ENCODE data around the gene PLXNA2.
A peak's percentile ranks its signal among the peaks of the same experiment; 100 is the strongest.

PLXNA2 gene

DNA sequence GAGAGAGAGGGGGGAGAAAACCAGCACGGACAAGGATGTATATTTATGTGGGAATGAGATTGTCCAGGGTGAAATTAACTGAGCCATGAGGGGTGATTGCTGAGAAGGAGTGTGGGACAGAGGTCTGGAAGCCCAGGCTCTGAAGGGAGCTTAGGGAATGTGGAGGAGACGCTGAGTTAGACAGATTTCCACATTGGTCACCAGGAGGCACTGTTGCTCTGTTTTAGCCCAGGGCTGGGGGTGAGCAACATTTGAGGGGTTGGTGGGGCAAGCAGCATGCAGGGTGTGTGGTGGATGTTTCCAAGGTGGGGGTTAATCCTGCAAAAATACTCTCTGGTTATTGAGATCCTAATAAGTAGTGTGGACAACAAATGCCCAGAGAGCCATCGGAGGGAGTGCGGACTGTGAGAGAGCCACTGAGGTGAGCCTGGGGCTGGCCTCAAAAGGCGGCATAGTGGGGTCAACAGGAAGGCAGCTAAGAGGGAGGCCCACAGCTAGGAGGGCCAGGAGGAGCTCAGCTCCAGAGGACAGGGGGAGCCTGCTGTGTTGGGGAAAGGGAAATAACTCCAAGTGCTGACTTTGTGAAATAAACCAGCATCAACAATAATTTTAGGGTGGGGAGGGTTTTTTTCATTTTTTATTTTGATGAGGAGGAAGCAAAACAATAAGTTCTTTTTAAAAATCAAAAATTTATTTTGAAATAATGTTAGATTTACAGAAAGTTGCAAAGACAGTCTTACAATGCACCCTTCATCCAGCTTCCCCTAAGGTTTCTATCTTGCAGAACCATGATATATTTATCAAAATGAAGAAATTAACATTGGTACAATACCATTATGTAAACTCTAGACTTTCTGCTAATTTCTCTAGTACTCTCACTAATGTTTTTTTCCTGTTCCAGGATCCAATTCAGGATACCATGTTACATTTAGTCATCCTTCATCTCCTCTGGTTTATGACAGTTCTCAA is 250.4 kb downstream of the PLXNA2 start:
- DNase-seq (ENCODE audit: low spot score): no peak

DNA sequence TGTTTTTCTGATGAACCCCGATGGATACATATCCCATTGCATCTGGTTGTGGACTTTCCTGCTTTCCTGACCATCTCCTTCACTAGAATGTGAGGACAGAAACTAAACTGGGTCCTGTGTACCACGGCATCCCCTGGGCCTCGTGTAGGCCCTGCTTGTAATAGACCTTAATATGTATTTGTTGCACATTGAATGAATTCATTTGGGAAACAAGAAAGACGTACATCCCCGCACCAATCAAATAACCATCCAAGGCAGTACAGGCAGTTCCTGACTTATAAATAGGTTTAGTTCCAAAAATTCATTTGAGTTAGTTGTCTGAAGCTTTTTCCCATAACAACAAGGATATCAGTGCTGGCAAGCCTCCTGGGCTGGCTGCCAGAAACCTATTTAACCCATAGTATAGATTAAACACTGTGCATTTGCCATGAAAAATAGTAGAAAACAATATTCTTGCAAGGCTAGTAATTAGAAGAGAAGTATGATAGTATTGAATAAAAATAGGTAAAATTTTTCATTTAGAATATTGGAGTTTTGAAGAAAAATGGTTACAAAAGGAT is 251.4 kb downstream of the PLXNA2 start:
- no peak for DNase-seq (ENCODE audit: low spot score)

DNA sequence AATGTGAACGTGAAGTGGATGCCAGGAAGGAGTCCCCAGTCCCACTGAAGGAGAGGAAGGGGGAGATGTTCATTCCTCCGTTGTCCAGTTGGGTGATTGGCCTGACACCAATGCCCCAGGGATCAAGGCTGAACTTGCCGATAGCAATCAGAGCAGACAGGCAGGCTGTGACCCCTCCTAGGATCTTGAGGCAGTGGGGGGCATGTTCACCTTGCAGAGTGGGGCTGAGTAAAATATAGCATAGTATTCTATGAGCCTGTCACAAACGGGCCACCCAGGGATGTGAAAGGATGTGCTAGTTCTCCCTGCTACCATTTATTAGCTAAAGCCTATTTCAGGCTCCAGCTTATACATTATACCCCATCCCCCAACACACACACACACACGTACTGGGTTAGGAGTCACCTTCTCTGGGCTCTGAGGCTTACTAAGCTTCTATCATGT is 252.6 kb downstream of the PLXNA2 start:
- DNase-seq (ENCODE audit: low spot score): no peak

DNA sequence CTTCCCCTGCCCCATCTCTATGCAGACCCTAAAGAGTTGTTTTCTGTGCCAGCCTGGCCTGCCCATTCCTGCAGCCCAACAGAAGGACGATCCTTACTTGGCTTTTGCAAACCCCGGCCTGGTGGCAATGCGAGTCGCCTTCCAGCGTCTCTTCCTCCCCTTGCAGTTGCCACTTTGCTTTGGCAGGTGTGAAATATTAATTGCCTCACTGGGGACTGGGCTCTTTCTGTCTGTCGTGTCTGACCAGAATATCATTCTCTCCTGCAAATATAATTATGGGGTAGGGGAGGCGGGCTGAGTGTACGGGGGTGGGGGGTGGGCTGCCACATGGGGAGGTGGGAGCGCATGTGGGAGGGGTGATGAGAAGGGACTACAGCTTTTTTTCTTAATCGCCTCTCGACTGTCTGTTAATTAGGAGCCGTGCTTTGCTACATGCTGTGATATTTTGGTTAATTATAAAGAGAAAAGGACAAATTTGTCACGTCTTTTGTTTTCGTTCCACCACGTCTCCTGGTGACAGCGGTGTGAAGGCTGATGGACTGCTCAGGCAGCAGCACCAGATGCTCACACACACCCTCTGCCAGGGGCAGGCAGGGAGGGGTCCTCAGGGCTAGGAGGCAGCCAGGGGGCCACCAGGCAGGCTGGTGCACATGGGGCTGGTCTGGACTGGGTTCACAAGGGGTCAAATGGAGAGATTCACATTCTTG is 253.2 kb downstream of the PLXNA2 start:
- no peak for DNase-seq (ENCODE audit: low spot score)

DNA sequence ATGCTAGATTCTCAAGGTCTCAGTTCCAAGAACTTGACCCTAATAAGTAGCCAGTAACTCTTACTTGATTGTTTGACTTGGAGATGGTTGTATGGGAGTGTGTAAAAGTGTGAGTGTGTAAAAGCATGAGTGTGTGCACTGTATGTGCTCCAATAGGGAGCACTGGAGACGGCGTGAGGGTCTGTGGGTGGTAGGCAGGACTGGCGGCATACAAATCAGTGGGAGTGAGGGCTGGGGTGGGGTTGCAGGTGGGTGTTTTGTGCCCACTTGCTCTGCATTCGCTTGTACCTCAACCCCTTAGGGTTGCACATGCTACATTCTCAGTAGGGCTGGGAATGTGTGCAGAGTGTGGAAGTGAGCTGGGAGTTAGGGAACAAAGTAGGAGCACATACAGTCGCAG is 253.7 kb downstream of the PLXNA2 start:
- DNase-seq (ENCODE audit: low spot score): no peak

DNA sequence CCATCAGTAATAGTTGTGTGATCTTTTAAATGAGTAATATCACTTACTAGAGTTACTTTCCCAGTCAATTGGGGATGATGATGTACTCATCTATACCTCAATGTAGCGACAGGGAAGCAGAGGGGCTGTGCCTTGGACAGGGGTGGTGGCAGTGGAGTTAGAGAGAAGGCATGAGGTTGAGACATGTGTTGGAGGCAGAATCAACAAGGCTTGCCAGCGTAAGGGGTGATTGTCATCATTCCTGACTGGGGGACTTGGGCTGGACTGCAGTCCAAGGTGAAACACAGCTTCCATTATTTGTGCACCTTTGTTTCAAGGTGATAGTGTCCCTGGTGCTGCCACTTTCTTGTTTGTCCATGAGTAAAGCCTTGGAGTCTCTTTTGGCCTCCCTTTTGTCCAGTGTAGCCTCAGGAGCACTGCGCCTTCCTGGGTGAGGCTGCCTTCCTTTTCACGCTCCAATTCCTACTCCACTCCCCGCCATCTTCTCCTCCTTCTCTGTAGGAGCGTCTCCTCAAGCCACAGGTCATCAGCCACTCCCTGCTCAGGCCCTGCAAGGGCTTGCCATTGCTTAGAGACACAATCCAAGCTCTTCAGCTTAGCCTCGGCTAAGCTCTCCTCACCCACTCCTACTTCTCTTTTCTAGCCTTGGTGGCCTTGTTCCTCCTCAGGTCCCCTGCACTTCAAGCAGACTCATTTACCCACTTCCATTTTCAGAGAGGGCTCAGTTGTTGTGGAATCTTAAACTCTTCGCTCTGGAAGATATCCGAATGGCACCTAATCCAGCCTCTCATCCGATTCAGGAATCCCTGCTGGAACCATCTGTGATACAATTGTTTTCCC is 255.6 kb downstream of the PLXNA2 start:
- DNase-seq (ENCODE audit: low spot score): no peak

DNA sequence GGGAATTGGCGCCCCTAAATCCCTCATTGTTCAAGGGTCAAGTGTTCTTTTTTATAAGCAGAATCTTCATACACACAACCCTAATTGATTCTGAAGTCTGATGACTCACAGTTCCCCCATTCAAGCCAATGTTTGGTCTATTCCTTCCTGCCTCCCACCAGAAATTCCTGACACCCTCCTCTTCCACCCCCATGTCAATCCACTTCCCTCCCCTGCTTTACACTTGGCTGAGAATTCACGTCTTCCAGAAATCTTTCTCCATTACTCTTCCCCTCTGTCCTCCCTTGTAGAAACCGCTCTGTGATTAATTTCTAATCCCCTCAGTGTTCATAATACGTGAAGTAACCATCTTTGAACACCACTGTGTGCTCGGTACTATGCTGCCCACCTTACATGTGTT is 257.0 kb downstream of the PLXNA2 start:
- peak; percentile 65 for DNase-seq (ENCODE audit: low spot score)

DNA sequence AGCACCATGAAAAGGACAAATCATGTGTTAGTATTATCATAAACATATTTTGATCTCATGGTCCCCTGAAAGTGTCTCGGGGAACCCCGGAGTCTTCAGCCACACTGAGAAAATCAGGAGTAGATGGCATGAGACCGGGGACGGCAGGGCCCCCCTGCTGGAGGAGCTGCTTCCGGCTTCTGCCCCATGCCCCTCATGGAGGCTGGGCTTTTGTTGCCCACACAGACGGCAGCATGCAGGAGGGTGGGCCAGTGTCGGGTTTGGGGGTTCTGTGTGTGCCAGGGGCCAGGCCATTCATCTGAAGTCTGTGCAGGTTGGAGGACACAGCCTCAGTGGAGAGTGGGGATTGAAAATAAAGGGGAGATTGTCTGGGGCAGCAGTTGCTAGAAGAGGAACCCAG is 258.2 kb downstream of the PLXNA2 start:
- no peak for DNase-seq (ENCODE audit: low spot score)

DNA sequence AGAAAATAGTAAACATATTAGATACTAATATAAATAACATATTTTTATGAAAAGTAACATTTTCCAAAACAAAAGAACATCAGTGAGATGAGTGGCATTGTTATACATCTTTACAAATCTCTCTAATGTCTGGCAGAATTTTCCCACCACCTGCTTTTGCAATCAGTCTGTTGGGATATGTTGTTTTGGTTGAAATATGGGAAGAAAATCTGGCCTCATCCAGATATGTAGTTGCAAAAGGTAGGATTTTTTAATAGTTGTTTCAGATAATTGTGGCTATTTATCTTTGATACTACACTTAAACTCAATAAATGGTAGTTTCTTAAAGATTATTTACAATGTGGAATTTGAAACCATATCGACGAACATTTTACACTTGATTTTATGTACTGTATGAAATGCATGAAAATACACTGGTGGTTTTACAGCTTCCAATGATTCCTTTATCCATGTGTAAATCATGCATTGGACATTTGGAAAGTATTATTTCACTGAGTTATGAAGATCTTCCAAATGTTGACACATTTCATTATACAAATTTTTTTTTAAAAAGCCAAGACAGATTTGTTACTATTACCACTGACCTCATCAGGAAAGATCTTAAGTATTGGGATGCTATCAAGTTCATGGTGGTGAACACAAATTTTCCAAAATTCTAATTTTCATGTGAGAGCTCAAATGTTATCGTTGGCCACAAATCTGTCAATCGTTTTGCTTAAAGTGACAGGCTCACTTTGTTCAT is 259.2 kb downstream of the PLXNA2 start:
- DNase-seq (ENCODE audit: low spot score): no peak

DNA sequence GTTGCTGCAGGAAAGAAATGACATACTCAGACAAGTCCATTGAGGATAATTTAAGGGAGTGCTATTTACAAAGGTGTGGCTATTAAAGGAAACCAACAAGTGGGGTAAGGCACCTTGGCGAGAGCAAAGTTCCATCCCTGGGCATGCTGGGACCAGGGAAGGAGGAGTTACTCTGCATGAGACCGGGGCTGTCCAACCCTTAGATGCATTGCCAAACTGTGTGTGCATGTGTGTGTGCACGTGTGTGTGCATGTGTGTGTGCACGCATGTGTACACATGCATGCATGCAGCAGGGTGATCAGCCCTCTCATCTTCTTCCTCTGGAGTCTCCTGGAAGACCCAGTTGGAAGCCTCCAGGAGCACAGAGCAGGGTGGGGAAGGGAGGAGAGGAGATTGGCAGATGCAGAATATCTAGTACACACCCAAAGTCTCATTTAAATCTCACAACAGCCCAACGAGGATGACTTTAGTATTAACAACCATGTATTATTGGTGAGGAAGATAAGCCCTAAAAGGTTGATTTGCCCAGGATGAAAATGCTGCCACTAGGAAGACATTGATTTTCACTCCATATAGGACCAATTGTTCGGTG is 261.0 kb downstream of the PLXNA2 start:
- DNase-seq (ENCODE audit: low spot score): no peak

DNA sequence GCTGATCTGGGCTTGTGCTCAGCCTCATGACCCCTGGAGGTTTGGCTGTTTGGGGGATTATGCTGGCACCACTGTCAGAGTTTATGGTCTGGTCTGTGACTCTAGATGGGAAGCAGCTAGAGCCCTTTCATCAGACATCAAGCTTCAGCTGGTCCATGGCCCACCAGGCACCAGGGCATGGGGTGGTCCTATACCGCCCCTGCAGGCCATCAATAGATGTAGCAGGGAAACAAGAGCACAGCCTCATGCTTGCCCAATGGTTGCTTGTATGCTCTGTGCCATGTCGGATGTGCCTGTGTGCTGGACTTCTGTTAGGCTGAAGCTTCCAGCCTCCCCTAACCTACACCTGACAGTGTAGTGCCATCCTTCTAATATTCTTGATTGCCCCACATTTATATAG is 262.2 kb downstream of the PLXNA2 start:
- DNase-seq (ENCODE audit: low spot score): peak; percentile 67

DNA sequence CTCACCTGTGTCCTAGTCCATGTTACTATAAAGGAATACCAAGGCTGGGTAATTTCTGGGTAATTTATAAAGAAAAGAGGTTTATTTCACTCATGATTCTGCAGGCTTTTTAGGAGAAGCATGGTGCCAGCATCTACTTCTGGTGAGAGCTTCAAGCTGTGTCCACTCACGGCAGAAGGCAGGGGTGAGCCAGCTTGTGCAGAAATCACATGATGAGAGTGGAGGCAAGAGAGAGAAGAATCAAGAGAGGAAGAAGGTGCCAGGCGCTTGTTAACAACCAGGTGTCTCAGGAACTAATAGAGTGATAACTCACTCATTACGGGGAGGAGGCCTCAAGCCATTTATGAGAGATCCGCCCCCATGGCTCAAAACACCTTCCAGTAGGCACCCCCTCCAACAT is 265.7 kb downstream of the PLXNA2 start:
- no peak for DNase-seq (ENCODE audit: low spot score)

DNA sequence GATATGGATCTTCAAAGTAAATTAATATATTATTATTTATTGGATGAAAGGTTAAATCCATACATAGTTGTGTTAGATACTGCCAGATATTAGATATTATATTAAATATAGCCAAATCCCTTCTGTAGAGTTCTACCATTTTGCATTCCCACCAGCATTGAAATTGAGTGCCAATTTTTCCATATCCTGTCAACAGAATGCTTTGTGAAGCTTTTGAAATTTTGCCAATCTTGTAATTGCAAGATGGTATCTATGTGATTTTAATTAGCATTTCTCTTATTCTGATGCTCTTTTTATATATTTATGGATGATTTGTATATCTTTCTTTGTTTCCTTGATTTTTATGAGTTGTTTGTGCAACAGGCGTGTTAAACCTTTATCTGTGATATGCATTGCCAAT is 266.3 kb downstream of the PLXNA2 start:
- no peak for DNase-seq (ENCODE audit: low spot score)

DNA sequence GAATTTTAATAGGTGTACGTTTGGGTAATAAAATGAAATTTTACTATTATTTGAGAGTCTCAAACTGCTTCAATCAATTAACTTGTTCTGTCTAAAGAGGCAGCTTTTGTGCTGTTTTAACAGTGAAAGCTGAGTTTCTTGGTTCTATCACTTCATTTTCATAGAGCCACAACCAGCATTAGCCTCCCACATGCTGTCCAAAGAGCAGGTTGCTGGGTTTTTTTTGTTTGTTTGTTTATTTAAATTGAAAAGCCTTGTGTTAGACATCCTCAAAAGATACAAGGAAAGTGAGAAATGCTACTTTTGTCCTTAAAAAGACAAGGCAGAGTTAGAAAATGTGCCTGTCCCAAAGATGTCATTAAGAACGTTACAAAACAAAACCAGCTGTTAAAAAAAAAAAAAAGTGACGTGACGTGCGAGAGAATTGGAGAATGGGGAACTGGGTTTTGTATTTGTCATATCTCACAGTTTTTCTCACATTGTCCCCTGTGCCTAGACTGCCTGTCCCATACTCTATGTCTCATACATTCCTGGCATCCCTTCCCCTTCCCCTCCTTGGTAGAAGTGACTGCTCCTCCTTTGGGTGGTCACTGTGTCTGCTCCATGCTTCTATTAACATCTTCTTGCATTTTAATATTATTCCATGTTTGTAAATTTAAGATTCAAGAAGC is 270.2 kb downstream of the PLXNA2 start:
- DNase-seq (ENCODE audit: low spot score): no peak

DNA sequence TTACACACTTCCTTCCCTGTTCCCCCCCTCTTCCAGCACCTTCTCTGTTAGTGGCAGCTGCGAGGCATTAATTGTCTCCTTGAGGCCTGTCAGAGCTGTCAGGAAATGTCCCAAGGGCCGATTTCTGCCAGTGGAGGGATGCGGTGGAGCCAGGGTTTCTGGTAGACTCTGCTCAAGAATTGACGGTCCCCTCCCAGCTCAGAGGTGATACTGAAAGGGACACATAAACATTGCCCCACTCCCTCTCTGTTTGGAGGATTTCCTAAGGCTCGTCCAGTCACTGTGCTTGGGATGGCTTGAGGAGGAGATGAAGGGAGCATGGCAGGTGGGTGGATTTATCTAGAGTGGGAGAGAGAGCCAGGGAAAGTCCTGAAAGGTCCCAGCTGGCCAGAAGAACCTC is 271.8 kb downstream of the PLXNA2 start:
- no peak for DNase-seq (ENCODE audit: low spot score)

All from COLO829 (cell line).